KMS-11 (cell line): ENCODE data around the gene NCBP3.

Experiments used
- H2AFZ ChIP-seq: fragments of 200-600 bp; sonication (generic); 2 replicates; pipeline ENCODE4 v1.6.1; 2016; ENCODE audit warnings: antibody characterized with exemption, mixed run types, low read depth
- H3K27ac ChIP-seq: fragments of 200-600 bp; sonication (generic); 2 replicates; pipeline ENCODE4 v1.6.1; 2016; ENCODE audit warnings: mild to moderate bottlenecking, mixed run types
- H3K27me3 ChIP-seq: fragments of 200-600 bp; sonication (generic); 2 replicates; pipeline ENCODE4 v1.6.1; 2017; ENCODE audit warnings: mild to moderate bottlenecking, low read depth, mixed run types, moderate library complexity; ENCODE audit not compliant: insufficient read depth
- H3K36me3 ChIP-seq: fragments of 200-600 bp; sonication (generic); 2 replicates; pipeline ENCODE4 v1.6.1; 2017; ENCODE audit warnings: mild to moderate bottlenecking, mixed run types; ENCODE audit not compliant: insufficient read depth
- H3K4me1 ChIP-seq: fragments of 200-600 bp; sonication (generic); 2 replicates; pipeline ENCODE4 v1.6.1; 2016; ENCODE audit warnings: mild to moderate bottlenecking, low read depth, mixed run types; ENCODE audit not compliant: poor library complexity, severe bottlenecking
- H3K4me2 ChIP-seq: fragments of 200-600 bp; sonication (generic); 2 replicates; pipeline ENCODE4 v1.7.0; 2016; ENCODE audit warnings: mild to moderate bottlenecking, mixed run types
- H3K4me3 ChIP-seq: fragments of 200-600 bp; sonication (generic); IDR thresholded peaks from 2 replicates; pipeline ENCODE4 v1.6.1; 2017; ENCODE audit warnings: low read depth, low read length, mixed read lengths; ENCODE audit not compliant: insufficient read depth
- H3K79me2 ChIP-seq: fragments of 200-600 bp; sonication (generic); 2 replicates; pipeline ENCODE4 v1.6.1; 2016; ENCODE audit warnings: low read depth, mixed run types; ENCODE audit not compliant: insufficient read depth
- H3K9ac ChIP-seq: fragments of 200-600 bp; sonication (generic); 2 replicates; pipeline ENCODE4 v1.6.1; 2016; ENCODE audit warnings: mild to moderate bottlenecking, mixed run types
- H4K20me1 ChIP-seq: fragments of 200-600 bp; sonication (generic); 2 replicates; pipeline ENCODE4 v1.6.1; 2016; ENCODE audit warnings: mild to moderate bottlenecking, mixed run types; ENCODE audit not compliant: insufficient read depth
- TF ChIP-seq, protein P1 (sequence below): fragments of 200-600 bp; sonication (generic); conservative IDR thresholded peaks from 2 replicates; pipeline ENCODE4 v1.6.1; 2017; ENCODE audit warnings: low read depth, mild to moderate bottlenecking, antibody characterized with exemption, low read length, moderate library complexity, mixed read lengths

The NCBP3 gene

GRCh38 chr17:3753624-3754023 lies 92.4 kb downstream of the NCBP3 start:
- H3K36me3 ChIP-seq = no peaks in the 10 kb centered on the region
- no peak overlapping the region for H3K27ac ChIP-seq

More at GRCh38 chr17:3753624-3754023, 92.4 kb downstream of the NCBP3 start:
- Histone ChIP-seq H3K4me3 (no peak overlapping the region), H2AFZ (no peak overlapping the region), H3K4me2 (no peak overlapping the region), H4K20me1 (no peaks in the 10 kb centered on the region), H3K79me2 (no peaks in the 10 kb centered on the region), H3K9ac (no peak overlapping the region), H3K4me1 (no peaks in the 10 kb centered on the region), H3K27me3 (no peaks in the 10 kb centered on the region)
- TF ChIP-seq, protein P1, sequence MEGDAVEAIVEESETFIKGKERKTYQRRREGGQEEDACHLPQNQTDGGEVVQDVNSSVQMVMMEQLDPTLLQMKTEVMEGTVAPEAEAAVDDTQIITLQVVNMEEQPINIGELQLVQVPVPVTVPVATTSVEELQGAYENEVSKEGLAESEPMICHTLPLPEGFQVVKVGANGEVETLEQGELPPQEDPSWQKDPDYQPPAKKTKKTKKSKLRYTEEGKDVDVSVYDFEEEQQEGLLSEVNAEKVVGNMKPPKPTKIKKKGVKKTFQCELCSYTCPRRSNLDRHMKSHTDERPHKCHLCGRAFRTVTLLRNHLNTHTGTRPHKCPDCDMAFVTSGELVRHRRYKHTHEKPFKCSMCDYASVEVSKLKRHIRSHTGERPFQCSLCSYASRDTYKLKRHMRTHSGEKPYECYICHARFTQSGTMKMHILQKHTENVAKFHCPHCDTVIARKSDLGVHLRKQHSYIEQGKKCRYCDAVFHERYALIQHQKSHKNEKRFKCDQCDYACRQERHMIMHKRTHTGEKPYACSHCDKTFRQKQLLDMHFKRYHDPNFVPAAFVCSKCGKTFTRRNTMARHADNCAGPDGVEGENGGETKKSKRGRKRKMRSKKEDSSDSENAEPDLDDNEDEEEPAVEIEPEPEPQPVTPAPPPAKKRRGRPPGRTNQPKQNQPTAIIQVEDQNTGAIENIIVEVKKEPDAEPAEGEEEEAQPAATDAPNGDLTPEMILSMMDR = no peak
